H1 (cell line): ENCODE data around the gene RHOB. TPM values are rescaled to one million over a fixed set of nuclear protein-coding genes. Genes with fewer than 3 reads are reported as not detected.
A peak's percentile ranks its signal among the peaks of the same experiment; 100 is the strongest.

Source experiments
- CTCF ChIA-PET: fragments of 300-600 bp; sonication (Branson Sonifier 250); formaldehyde crosslinking; loops from one replicate; lab custom pipeline; 2021; ENCODE audit not compliant: partially characterized antibody; lab: Charles Lee
- POLR2A ChIA-PET: fragments of 300-600 bp; sonication (Branson Sonifier 250); formaldehyde crosslinking; loops from one replicate; lab custom pipeline; 2021; ENCODE audit warnings: inconsistent platforms; ENCODE audit not compliant: partially characterized antibody; lab: Charles Lee
- DNase-seq, 2 experiments: peaks; one replicate each; pipeline versions ENCODE4 v3.0.0 to v3.0.0-alpha.2; 2010 to 2022; ENCODE audit warnings: low spot score in 2 of 2, low read depth in 1 of 2, mixed read lengths in 1 of 2
- FAIRE-seq: peaks from 2 replicates; lab custom pipeline; 2011; peaks lifted over from hg19 to GRCh38; lab: Jason Lieb, UNC
- H2AFZ ChIP-seq: 2 replicates; pipeline ENCODE4 v1.8.1; 2012; ENCODE audit warnings: low read length, inconsistent platforms
- H2AK5ac ChIP-seq: 2 replicates; pipeline ENCODE4 v1.6.1; 2013; ENCODE audit warnings: low read depth, low read length
- H2BK120ac ChIP-seq: replicated peaks from 2 replicates; pipeline ENCODE3; 2013; ENCODE audit warnings: low read depth, low read length, inconsistent platforms
- H2BK12ac ChIP-seq: 2 replicates; pipeline ENCODE4 v1.6.1; 2013; ENCODE audit warnings: low read depth, low read length
- H2BK15ac ChIP-seq: 2 replicates; pipeline ENCODE4 v1.6.1; 2013; ENCODE audit warnings: low read length
- H2BK20ac ChIP-seq: 2 replicates; pipeline ENCODE4 v1.6.1; 2013; ENCODE audit warnings: low read length
- H2BK5ac ChIP-seq: 2 replicates; pipeline ENCODE4 v1.6.1; 2013; ENCODE audit warnings: low read depth, low read length
- H3K14ac ChIP-seq: 2 replicates; pipeline ENCODE4 v1.6.1; 2013; ENCODE audit warnings: inconsistent platforms; ENCODE audit not compliant: insufficient read length
- H3K18ac ChIP-seq: 2 replicates; pipeline ENCODE4 v1.6.1; 2013; ENCODE audit warnings: low read length; ENCODE audit errors: extremely low read depth
- H3K23ac ChIP-seq: 2 replicates; pipeline ENCODE4 v1.6.1; 2013; ENCODE audit warnings: inconsistent platforms; ENCODE audit not compliant: insufficient read length
- H3K23me2 ChIP-seq: 2 replicates; pipeline ENCODE4 v1.6.1; 2013; ENCODE audit warnings: low read depth, low read length
- H3K27ac ChIP-seq: 2 replicates; pipeline ENCODE4 v1.6.1; 2011; ENCODE audit warnings: low read depth, low read length, inconsistent platforms
- H3K27me3 ChIP-seq, 4 experiments: replicated peaks in 1 of 4; 1 replicate in 1 of 4; 2 replicates in 3 of 4; pipeline versions ENCODE4 v1.6.1 to v1.8.1; 2011 to 2013; ENCODE audit warnings: low read length in 3 of 4, mild to moderate bottlenecking in 3 of 4, inconsistent platforms in 2 of 4, mixed read lengths in 2 of 4, moderate library complexity in 1 of 4; ENCODE audit not compliant: control insufficient read depth in 3 of 4, insufficient read depth in 3 of 4; ENCODE audit errors: extremely low read depth in 1 of 4
- H3K36me3 ChIP-seq, 4 experiments: 2 replicates each; pipeline versions ENCODE4 v1.6.1 to v1.8.1; 2011 to 2013; ENCODE audit warnings: mild to moderate bottlenecking in 4 of 4, low read length in 3 of 4, moderate library complexity in 2 of 4, control low read depth in 1 of 4, inconsistent platforms in 1 of 4; ENCODE audit not compliant: insufficient read depth in 4 of 4, control insufficient read depth in 2 of 4
- H3K4ac ChIP-seq: replicated peaks from 2 replicates; pipeline ENCODE3; 2013; ENCODE audit warnings: low read length, low read depth, mixed read lengths, inconsistent platforms; ENCODE audit not compliant: insufficient read length
- H3K4me1 ChIP-seq, 4 experiments: replicated peaks in 1 of 4; 1 replicate in 1 of 4; 2 replicates in 3 of 4; pipeline versions ENCODE4 v1.6.1 to v1.8.1; 2011 to 2013; ENCODE audit warnings: low read length in 3 of 4, inconsistent platforms in 2 of 4, mixed read lengths in 1 of 4; ENCODE audit not compliant: insufficient read depth in 4 of 4, control insufficient read depth in 3 of 4
- H3K4me2 ChIP-seq, 2 experiments: 2 replicates each; pipeline versions ENCODE4 v1.6.1 to v1.8.1; 2011 to 2013; ENCODE audit warnings: low read depth in 2 of 2, low read length in 2 of 2, control low read depth in 1 of 2, inconsistent platforms in 1 of 2, mild to moderate bottlenecking in 1 of 2; ENCODE audit not compliant: insufficient read depth in 1 of 2
- H3K4me3 ChIP-seq, 4 experiments: fragments of 200-600, 300-600 bp in 1 of 4; sonication (generic), shearing (Covaris generic), sonication (Bioruptor Twin) in 1 of 4; 2 replicates each; pipeline versions ENCODE4 v1.5.1 to v1.8.1; 2011 to 2016; ENCODE audit warnings: low read length in 4 of 4, low read depth in 3 of 4, control low read depth in 2 of 4, inconsistent platforms in 2 of 4, mild to moderate bottlenecking in 2 of 4, mixed read lengths in 1 of 4, moderate library complexity in 1 of 4; ENCODE audit not compliant: insufficient read depth in 2 of 4; ENCODE audit errors: extremely low read depth in 1 of 4
- H3K56ac ChIP-seq: replicated peaks from 2 replicates; pipeline ENCODE3; 2013; ENCODE audit warnings: low read depth, mild to moderate bottlenecking, mixed read lengths, low read length, inconsistent platforms; ENCODE audit not compliant: insufficient read length
- H3K79me1 ChIP-seq: 2 replicates; pipeline ENCODE4 v1.6.1; 2013; ENCODE audit warnings: low read depth, low read length, control low read depth
- H3K79me2 ChIP-seq, 2 experiments: 2 replicates each; pipeline versions ENCODE4 v1.6.1 to v1.8.1; 2012 to 2013; ENCODE audit warnings: low read length in 2 of 2, mild to moderate bottlenecking in 2 of 2, inconsistent platforms in 1 of 2; ENCODE audit not compliant: insufficient read depth in 2 of 2, control insufficient read depth in 1 of 2
- H3K9ac ChIP-seq, 4 experiments: replicated peaks in 1 of 4; 1 replicate in 1 of 4; 2 replicates in 3 of 4; pipeline versions ENCODE4 v1.6.1 to v1.8.1; 2011 to 2013; ENCODE audit warnings: low read depth in 3 of 4, low read length in 3 of 4, control low read depth in 2 of 4, mild to moderate bottlenecking in 2 of 4, moderate library complexity in 2 of 4, inconsistent platforms in 1 of 4; ENCODE audit errors: extremely low read depth in 1 of 4
- H3K9me3 ChIP-seq, 2 experiments: 2 replicates each; pipeline versions ENCODE4 v1.6.1 to v1.8.1; 2012 to 2013; ENCODE audit warnings: mild to moderate bottlenecking in 2 of 2, moderate library complexity in 2 of 2, control low read depth in 1 of 2, inconsistent platforms in 1 of 2, low read depth in 1 of 2, low read length in 1 of 2, mixed read lengths in 1 of 2; ENCODE audit not compliant: insufficient read depth in 2 of 2
- H4K20me1 ChIP-seq, 2 experiments: replicated peaks in 1 of 2; 2 replicates each; pipeline versions ENCODE3 to v1.8.1; 2011 to 2013; ENCODE audit warnings: inconsistent platforms in 2 of 2, low read length in 2 of 2, mild to moderate bottlenecking in 1 of 2; ENCODE audit not compliant: insufficient read depth in 2 of 2, control insufficient read depth in 1 of 2
- H4K5ac ChIP-seq: 2 replicates; pipeline ENCODE4 v1.6.1; 2013; ENCODE audit warnings: low read length, low read depth, mixed read lengths, inconsistent platforms; ENCODE audit not compliant: insufficient read length
- H4K8ac ChIP-seq: 2 replicates; pipeline ENCODE4 v1.8.0; 2013; ENCODE audit warnings: mild to moderate bottlenecking, moderate library complexity, low read length, inconsistent platforms; ENCODE audit not compliant: insufficient read depth; ENCODE audit errors: extremely low read depth
- H4K91ac ChIP-seq: replicated peaks from 2 replicates; pipeline ENCODE3; 2013; ENCODE audit warnings: low read length, mixed read lengths, inconsistent platforms; ENCODE audit not compliant: insufficient read length
- CHD1 ChIP-seq: IDR thresholded peaks from 2 replicates; pipeline ENCODE4 v1.6.1; 2012; ENCODE audit warnings: low read depth, low read length, improper control_type of control experiment
- RAD21 ChIP-seq, 2 experiments: IDR thresholded peaks in 1 of 2; conservative IDR thresholded peaks in 1 of 2; 2 replicates each; pipeline ENCODE4 v1.6.1; 2011; ENCODE audit warnings: low read depth in 2 of 2, low read length in 2 of 2, improper control_type of control experiment in 1 of 2, inconsistent platforms in 1 of 2, mild to moderate bottlenecking in 1 of 2, moderate library complexity in 1 of 2
- TEAD4 ChIP-seq: IDR thresholded peaks from 2 replicates; pipeline ENCODE4 v1.6.1; 2012; ENCODE audit warnings: low read depth, low read length, inconsistent platforms, mixed read lengths
- WGBS, 2 experiments: shearing (Covaris generic) in 1 of 2; methylation state at CpG; one replicate each; pipeline versions ENCODE4 v1.1.6 to v1.1.7; 2013 to 2015; ENCODE audit warnings: low lambda C conversion rate in 2 of 2, mixed read lengths in 2 of 2, inconsistent platforms in 1 of 2, low coverage in 1 of 2, missing lambda C conversion rate in 1 of 2; ENCODE audit not compliant: insufficient replicate concordance in 2 of 2, insufficient coverage in 1 of 2, insufficient read length in 1 of 2; ENCODE audit errors: extremely low coverage in 1 of 2, missing lambda C conversion rate in 1 of 2; 5-methylcytosine and 5-hydroxymethylcytosine counted together
- polyA plus RNA-seq, 7 experiments: library from polyadenylated mRNA; depleted of rRNA in 3 of 7; stranded (reverse) in 5 of 7; unstranded in 2 of 7; fragments of >200 nt in 5 of 7; fragments of 200-250 nt in 2 of 7; gene quantifications; 1 replicate in 5 of 7; 2 replicates in 1 of 7; 4 replicates in 1 of 7; pipeline versions ENCODE4 v1.2.1 to v1.2.3, GENCODE V29; 2011 to 2013; ENCODE audit warnings: missing spikeins in 2 of 7, mixed read lengths in 2 of 7
- total RNA-seq: library from RNA; stranded (reverse); fragmentation: NEBNext Ultra II Directional; extraction: Animal tissue kit (Norgen Biotek cat#: 25700); gene quantifications from 2 replicates; pipeline ENCODE4 v1.2.1, GENCODE V29; 2021

RHOB gene
- total and polyA plus RNA-seq, 2 of the 8 experiments (the other 6 are each of a cell fraction or from before 2014, with no cell fraction given), result 9.3 to 9.5 TPM

DNA sequence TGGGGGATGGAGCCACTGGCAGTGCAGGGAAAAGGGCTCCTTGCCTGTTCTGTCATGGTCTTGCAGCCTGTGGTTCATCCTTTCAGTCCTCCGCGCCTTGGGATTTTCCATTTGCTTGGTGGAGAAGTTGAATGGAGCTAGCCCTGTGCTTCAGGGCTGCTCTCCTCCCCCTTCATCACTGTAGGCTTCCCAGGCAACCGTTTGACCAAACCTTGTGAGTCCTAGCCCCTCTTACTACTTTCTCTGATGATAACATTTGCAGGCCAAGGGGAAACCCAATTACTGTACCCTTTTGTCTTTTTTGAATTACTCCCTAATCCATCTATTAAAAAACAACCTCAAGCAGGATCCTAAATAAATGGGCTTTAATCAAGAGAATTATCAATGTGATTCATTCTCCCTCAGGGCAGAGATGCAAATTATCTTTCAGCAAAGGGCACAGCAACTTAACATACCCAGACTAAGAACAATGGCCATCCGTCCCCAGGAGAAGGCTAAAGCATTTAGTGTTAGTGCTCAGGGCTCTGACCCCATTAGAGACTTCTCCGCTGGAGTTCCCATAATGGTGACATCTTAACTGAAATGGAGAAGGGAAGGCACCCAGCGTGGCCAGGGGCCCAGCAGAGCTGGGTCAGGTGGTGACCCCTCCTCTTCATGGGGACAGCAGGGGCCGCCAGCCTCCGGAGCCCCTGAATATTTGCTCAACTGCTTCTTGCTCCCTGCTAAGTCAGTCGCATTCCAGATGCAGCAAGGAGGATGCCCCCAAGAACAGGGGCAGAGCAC, 40.7 kb downstream of the RHOB start:
- POLR2A ChIA-PET, result interaction anchor here (2.3 kb wide), 1 partner anchor 41 kb away, joined by 10 read pairs; the partner anchor contains the start of gene RHOB
- Histone ChIP-seq H3K23ac (no peak overlapping the region), H3K56ac (no peak overlapping the region), H4K20me1 (no peaks in the 10 kb centered on the region), H3K4me3 (peak overlapping the region in 1 of 4 experiments; percentile 1; a peak in 1 of 8 replicates), H2BK20ac (no peak overlapping the region), H3K18ac (no peak overlapping the region; the same call in 1 of the 2 replicates), H3K27ac (no peak overlapping the region), H3K9me3 (no peaks in the 10 kb centered on the region), H3K79me1 (no peaks in the 10 kb centered on the region), H3K79me2 (no peaks in the 10 kb centered on the region), H3K27me3 (no peaks in the 10 kb centered on the region), H3K4me1 (peaks cover 9 to 16% (median 14%) of the 10 kb centered on the region in 4 experiments), H4K91ac (no peak overlapping the region), H3K36me3 (no peaks in the 10 kb centered on the region), H2AFZ (no peak overlapping the region), H3K4me2 (peak overlapping the region in 1 of 2 experiments; percentile 22; a peak in 1 of 4 replicates), H3K14ac (no peak overlapping the region), H4K5ac (no peak overlapping the region), H3K9ac (no peak overlapping the region), H2BK12ac (no peak overlapping the region), H2BK15ac (0 out of 2 replicates have a peak overlapping the region, but pooled peaks have one; percentile 76), H3K23me2 (no peaks in the 10 kb centered on the region), H4K8ac (peak overlapping the region; percentile 31; the same call in 1 of the 2 replicates), H2AK5ac (no peak overlapping the region), H2BK5ac (no peak overlapping the region), H3K4ac (no peak overlapping the region), H2BK120ac (no peak overlapping the region)
- 0 out of 4 replicates have a peak, but pooled peaks of 1 of the 2 experiments have one; percentile 5 for TF ChIP-seq RAD21 (IDR thresholded peaks at IDR 0.05 in 1 of 2, conservative IDR thresholded peaks at IDR 0.05 in 1 of 2; ENCODE audit: low read depth in 2 of 2, low read length in 2 of 2)
- TF ChIP-seq CHD1, result no peak
- TF ChIP-seq TEAD4, result peak; percentile 60
- CTCF ChIA-PET, result interaction anchor here (1.1 to 1.8 kb wide), 7 partner anchors 39 to 149 kb away, joined by 3 to 7 read pairs (median 3); no protein-coding TSS in a partner anchor
- no peak for FAIRE-seq
- 33% methylated on average over 9 of the region's 9 CpGs; no CpG with 5 or more reads in 1 of the 2 experiments for WGBS, 2 experiments
- DNase-seq, result peak; percentile 7 to 59
